ENCODE measurements around the gene UACA. TPM values are rescaled to one million over a fixed set of nuclear protein-coding genes. Genes with fewer than 3 reads are reported as not detected.

The UACA gene
- total and polyA plus RNA-seq, 2 of the 8 experiments (the other 6 are each of a cell fraction or from before 2014, with no cell fraction given), result 28.6 to 38.9 TPM

GRCh38 chr15:70629735-70630273, 133.6 kb downstream of the UACA start (continued):
- no peak for TF ChIP-seq KDM5A (IDR thresholded peaks at IDR 0.05; ENCODE audit: low read length)
- TF ChIP-seq SP4 (IDR thresholded peaks at IDR 0.05; ENCODE audit: low read length), result no peak
- TF ChIP-seq SUZ12 (IDR thresholded peaks at IDR 0.05; ENCODE audit: low read length), result no peak
- TF ChIP-seq ASH2L (IDR thresholded peaks at IDR 0.05; ENCODE audit: low read length), result no peak
- no peak for TF ChIP-seq YY1 (IDR thresholded peaks at IDR 0.05; ENCODE audit: low read depth, low read length)
